ENCODE results near the gene SLC17A5. TPM values are rescaled to one million over a fixed set of nuclear protein-coding genes. Genes with fewer than 3 reads are reported as not detected.

SLC17A5 gene
- total and polyA plus RNA-seq, 10 of the 15 experiments (the other 5 are each of a cell fraction or from before 2014, with no cell fraction given), result 2.3 to 7.2 (median 5.0) TPM

GRCh38 chr6:73580247-73581149 lies 73.3 kb downstream of the SLC17A5 start (continued):
- TF ChIP-seq NR2C1 (IDR thresholded peaks at IDR 0.05) (no peak), SMAD1 (IDR thresholded peaks at IDR 0.05; ENCODE audit: low read depth, partially characterized antibody) (no peak), NRF1 (conservative IDR thresholded peaks at IDR 0.05; ENCODE audit: low read depth, low read length) (no peak), IKZF2 (IDR thresholded peaks at IDR 0.05) (peak; percentile 74 to 77), CHD4 (IDR thresholded peaks at IDR 0.05) (no peak), ZBED1 (IDR thresholded peaks at IDR 0.05; ENCODE audit: borderline replicate concordance) (no peak; the same call in 1 of the 2 replicates), PAX8 (IDR thresholded peaks at IDR 0.05) (no peak), RUNX3 (IDR thresholded peaks at IDR 0.05; ENCODE audit: low read length) (peak; percentile 76), MXI1 (IDR thresholded peaks at IDR 0.05; ENCODE audit: low read depth, low read length) (no peak; the same call in 1 of the 2 replicates), ZBTB11 (CRISPR knock-in tag; IDR thresholded peaks at IDR 0.05) (no peak), ELK1 (IDR thresholded peaks at IDR 0.05; ENCODE audit: low read depth, low read length) (no peak), JUNB (IDR thresholded peaks at IDR 0.05) (peak; percentile 75), ZNF274 (IDR thresholded peaks at IDR 0.05; ENCODE audit: insufficient read depth, insufficient read length) (no peak), MYB (IDR thresholded peaks at IDR 0.05; ENCODE audit: borderline replicate concordance, low read depth, low read length) (no peak), POU2F2 (IDR thresholded peaks at IDR 0.05; ENCODE audit: borderline replicate concordance, low read depth, low read length) (0 out of 3 replicates have a peak, but pooled peaks have one; percentile 32), ZNF217 (IDR thresholded peaks at IDR 0.05) (no peak), SP1 (IDR thresholded peaks at IDR 0.05; ENCODE audit: low read depth, low read length) (no peak), BHLHE40 (IDR thresholded peaks at IDR 0.05; ENCODE audit: borderline replicate concordance in 1 of 2, low read depth in 2 of 2, low read length in 1 of 2) (peak; percentile 5 to 55; a peak in 1 of 4 replicates), STAT3 (IDR thresholded peaks at IDR 0.05; ENCODE audit: low read depth, low read length) (no peak)
- TF ChIP-seq, protein P1, sequence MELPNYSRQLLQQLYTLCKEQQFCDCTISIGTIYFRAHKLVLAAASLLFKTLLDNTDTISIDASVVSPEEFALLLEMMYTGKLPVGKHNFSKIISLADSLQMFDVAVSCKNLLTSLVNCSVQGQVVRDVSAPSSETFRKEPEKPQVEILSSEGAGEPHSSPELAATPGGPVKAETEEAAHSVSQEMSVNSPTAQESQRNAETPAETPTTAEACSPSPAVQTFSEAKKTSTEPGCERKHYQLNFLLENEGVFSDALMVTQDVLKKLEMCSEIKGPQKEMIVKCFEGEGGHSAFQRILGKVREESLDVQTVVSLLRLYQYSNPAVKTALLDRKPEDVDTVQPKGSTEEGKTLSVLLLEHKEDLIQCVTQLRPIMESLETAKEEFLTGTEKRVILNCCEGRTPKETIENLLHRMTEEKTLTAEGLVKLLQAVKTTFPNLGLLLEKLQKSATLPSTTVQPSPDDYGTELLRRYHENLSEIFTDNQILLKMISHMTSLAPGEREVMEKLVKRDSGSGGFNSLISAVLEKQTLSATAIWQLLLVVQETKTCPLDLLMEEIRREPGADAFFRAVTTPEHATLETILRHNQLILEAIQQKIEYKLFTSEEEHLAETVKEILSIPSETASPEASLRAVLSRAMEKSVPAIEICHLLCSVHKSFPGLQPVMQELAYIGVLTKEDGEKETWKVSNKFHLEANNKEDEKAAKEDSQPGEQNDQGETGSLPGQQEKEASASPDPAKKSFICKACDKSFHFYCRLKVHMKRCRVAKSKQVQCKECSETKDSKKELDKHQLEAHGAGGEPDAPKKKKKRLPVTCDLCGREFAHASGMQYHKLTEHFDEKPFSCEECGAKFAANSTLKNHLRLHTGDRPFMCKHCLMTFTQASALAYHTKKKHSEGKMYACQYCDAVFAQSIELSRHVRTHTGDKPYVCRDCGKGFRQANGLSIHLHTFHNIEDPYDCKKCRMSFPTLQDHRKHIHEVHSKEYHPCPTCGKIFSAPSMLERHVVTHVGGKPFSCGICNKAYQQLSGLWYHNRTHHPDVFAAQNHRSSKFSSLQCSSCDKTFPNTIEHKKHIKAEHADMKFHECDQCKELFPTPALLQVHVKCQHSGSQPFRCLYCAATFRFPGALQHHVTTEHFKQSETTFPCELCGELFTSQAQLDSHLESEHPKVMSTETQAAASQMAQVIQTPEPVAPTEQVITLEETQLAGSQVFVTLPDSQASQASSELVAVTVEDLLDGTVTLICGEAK (IDR thresholded peaks at IDR 0.05; ENCODE audit: borderline replicate concordance), result no peak; the same call in 1 of the 2 replicates
